Ishikawa (cell line): ENCODE data around the gene LRIG3.

Experiments used
- CEBPB ChIP-seq: IDR thresholded peaks from 2 replicates; pipeline ENCODE4 v1.6.1; 2012
- CREB1 ChIP-seq: IDR thresholded peaks from 2 replicates; pipeline ENCODE4 v1.6.1; 2012; ENCODE audit warnings: low read depth
- EGR1 ChIP-seq: IDR thresholded peaks from 2 replicates; pipeline ENCODE4 v1.6.1; 2012
- EP300 ChIP-seq: IDR thresholded peaks from 2 replicates; pipeline ENCODE4 v1.6.1; 2012; ENCODE audit warnings: borderline replicate concordance
- FOXM1 ChIP-seq: IDR thresholded peaks from 2 replicates; pipeline ENCODE4 v1.6.1; 2012; ENCODE audit warnings: low read depth, borderline replicate concordance
- MAX ChIP-seq: IDR thresholded peaks from 2 replicates; pipeline ENCODE4 v1.6.1; 2012
- NFIC ChIP-seq: IDR thresholded peaks from 2 replicates; pipeline ENCODE4 v1.6.1; 2012
- RAD21 ChIP-seq: IDR thresholded peaks from 2 replicates; pipeline ENCODE4 v1.6.1; 2012; ENCODE audit warnings: low read depth
- TAF1 ChIP-seq: IDR thresholded peaks from 2 replicates; pipeline ENCODE4 v1.6.1; 2012; ENCODE audit warnings: low read depth, mild to moderate bottlenecking
- TCF12 ChIP-seq: IDR thresholded peaks from 2 replicates; pipeline ENCODE4 v1.6.1; 2012; ENCODE audit warnings: low read depth
- TEAD4 ChIP-seq: IDR thresholded peaks from 2 replicates; pipeline ENCODE4 v1.6.1; 2012
- YY1 ChIP-seq: IDR thresholded peaks from 2 replicates; pipeline ENCODE4 v1.6.1; 2012; ENCODE audit warnings: low read depth
- ZBTB7A ChIP-seq: IDR thresholded peaks from 2 replicates; pipeline ENCODE4 v1.6.1; 2012; ENCODE audit warnings: low read depth
- TF ChIP-seq, protein P1 (sequence below): IDR thresholded peaks from 2 replicates; pipeline ENCODE4 v1.6.1; 2012
- TF ChIP-seq, protein P2 (sequence below): IDR thresholded peaks from 2 replicates; pipeline ENCODE4 v1.6.1; 2012; ENCODE audit warnings: low read depth, mild to moderate bottlenecking

Gene LRIG3

GRCh38 chr12:58966939-58967338 is 46.6 kb upstream of the LRIG3 start:
- TF ChIP-seq MAX = no peak
- TF ChIP-seq TAF1 = no peak
- TF ChIP-seq, protein P1, sequence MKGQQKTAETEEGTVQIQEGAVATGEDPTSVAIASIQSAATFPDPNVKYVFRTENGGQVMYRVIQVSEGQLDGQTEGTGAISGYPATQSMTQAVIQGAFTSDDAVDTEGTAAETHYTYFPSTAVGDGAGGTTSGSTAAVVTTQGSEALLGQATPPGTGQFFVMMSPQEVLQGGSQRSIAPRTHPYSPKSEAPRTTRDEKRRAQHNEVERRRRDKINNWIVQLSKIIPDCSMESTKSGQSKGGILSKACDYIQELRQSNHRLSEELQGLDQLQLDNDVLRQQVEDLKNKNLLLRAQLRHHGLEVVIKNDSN = no peak

GRCh38 chr12:58965568-58965967 is 45.3 kb upstream of the LRIG3 start:
- TF ChIP-seq EGR1 (no peak), MAX (no peak), CREB1 (no peak), ZBTB7A (no peak), CEBPB (no peak), FOXM1 (no peak), TCF12 (no peak), EP300 (no peak), RAD21 (no peak), NFIC (no peak), TEAD4 (no peak), TAF1 (no peak), YY1 (no peak)
- TF ChIP-seq, protein P1 = no peak
- TF ChIP-seq, protein P2, sequence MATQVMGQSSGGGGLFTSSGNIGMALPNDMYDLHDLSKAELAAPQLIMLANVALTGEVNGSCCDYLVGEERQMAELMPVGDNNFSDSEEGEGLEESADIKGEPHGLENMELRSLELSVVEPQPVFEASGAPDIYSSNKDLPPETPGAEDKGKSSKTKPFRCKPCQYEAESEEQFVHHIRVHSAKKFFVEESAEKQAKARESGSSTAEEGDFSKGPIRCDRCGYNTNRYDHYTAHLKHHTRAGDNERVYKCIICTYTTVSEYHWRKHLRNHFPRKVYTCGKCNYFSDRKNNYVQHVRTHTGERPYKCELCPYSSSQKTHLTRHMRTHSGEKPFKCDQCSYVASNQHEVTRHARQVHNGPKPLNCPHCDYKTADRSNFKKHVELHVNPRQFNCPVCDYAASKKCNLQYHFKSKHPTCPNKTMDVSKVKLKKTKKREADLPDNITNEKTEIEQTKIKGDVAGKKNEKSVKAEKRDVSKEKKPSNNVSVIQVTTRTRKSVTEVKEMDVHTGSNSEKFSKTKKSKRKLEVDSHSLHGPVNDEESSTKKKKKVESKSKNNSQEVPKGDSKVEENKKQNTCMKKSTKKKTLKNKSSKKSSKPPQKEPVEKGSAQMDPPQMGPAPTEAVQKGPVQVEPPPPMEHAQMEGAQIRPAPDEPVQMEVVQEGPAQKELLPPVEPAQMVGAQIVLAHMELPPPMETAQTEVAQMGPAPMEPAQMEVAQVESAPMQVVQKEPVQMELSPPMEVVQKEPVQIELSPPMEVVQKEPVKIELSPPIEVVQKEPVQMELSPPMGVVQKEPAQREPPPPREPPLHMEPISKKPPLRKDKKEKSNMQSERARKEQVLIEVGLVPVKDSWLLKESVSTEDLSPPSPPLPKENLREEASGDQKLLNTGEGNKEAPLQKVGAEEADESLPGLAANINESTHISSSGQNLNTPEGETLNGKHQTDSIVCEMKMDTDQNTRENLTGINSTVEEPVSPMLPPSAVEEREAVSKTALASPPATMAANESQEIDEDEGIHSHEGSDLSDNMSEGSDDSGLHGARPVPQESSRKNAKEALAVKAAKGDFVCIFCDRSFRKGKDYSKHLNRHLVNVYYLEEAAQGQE = no peak

- no peak for TF ChIP-seq TCF12
- TF ChIP-seq NFIC = no peak
- TF ChIP-seq FOXM1 = no peak
- no peak for TF ChIP-seq RAD21
- no peak for TF ChIP-seq ZBTB7A
- no peak for TF ChIP-seq YY1
- TF ChIP-seq MAX = no peak
- no peak for TF ChIP-seq TAF1
- no peak for TF ChIP-seq CEBPB
- no peak for TF ChIP-seq TEAD4
- TF ChIP-seq CREB1 = no peak
- TF ChIP-seq, protein P1 = no peak
- TF ChIP-seq EGR1 = no peak
- no peak for TF ChIP-seq EP300
- TF ChIP-seq, protein P2 = no peak
These were observed 43.5 kb upstream of the LRIG3 start for GRCh38 chr12:58963844-58964243.

GRCh38 chr12:58961906-58962305 is 41.6 kb upstream of the LRIG3 start:
- TF ChIP-seq ZBTB7A (no peak), CREB1 (no peak), CEBPB (no peak), MAX (no peak), TAF1 (no peak), RAD21 (no peak)

- TF ChIP-seq RAD21 (no peak), EGR1 (no peak)
- TF ChIP-seq, protein P1 = no peak
- TF ChIP-seq, protein P2 = no peak
These were observed 40.9 kb upstream of the LRIG3 start for GRCh38 chr12:58961166-58961565.
